ENCODE measurements around the gene A2M.

DNA sequence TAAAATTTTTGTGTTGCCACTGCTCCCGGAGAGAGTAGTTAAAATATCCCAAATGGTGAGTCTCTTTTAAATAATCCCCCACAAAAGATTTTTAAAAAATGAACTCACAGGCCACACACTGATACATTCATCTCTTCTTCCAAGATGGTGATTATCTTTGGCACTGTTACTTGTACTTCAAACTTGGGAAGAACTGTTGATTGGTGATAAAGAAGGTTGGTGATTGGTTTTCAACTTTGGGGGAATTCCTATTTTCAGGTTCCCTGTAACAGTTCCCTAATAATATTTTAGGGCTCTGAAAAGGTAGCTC is 6.6 kb downstream of the A2M start:
- no peak for TF ChIP-seq EZH2 (IDR thresholded peaks at IDR 0.05; ENCODE audit: borderline replicate concordance)
- TF ChIP-seq, protein P1, sequence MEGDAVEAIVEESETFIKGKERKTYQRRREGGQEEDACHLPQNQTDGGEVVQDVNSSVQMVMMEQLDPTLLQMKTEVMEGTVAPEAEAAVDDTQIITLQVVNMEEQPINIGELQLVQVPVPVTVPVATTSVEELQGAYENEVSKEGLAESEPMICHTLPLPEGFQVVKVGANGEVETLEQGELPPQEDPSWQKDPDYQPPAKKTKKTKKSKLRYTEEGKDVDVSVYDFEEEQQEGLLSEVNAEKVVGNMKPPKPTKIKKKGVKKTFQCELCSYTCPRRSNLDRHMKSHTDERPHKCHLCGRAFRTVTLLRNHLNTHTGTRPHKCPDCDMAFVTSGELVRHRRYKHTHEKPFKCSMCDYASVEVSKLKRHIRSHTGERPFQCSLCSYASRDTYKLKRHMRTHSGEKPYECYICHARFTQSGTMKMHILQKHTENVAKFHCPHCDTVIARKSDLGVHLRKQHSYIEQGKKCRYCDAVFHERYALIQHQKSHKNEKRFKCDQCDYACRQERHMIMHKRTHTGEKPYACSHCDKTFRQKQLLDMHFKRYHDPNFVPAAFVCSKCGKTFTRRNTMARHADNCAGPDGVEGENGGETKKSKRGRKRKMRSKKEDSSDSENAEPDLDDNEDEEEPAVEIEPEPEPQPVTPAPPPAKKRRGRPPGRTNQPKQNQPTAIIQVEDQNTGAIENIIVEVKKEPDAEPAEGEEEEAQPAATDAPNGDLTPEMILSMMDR (IDR thresholded peaks at IDR 0.05; ENCODE audit: poor library complexity), result no peak
- no peak for TF ChIP-seq EZH2phosphoT487 (IDR thresholded peaks at IDR 0.05; ENCODE audit: low read depth, severe bottlenecking, unreplicated experiment)
